ENCODE measurements around the gene OR4D1. TPM values are rescaled to one million over a fixed set of nuclear protein-coding genes. Genes with fewer than 3 reads are reported as not detected.

The OR4D1 gene
- total and polyA plus RNA-seq, 9 of the 15 experiments (the other 6 are each of a cell fraction or from before 2014, with no cell fraction given) = not detected

- TF ChIP-seq HDAC8 (tag; IDR thresholded peaks at IDR 0.05) (0 out of 2 replicates have a peak, but pooled peaks have one; percentile 27), STAT5A (IDR thresholded peaks at IDR 0.05; ENCODE audit: borderline replicate concordance, low read length) (no peak), ZNF668 (CRISPR knock-in tag; IDR thresholded peaks at IDR 0.05) (no peak), NR2C1 (IDR thresholded peaks at IDR 0.05) (no peak), NR2C1 (tag; IDR thresholded peaks at IDR 0.05) (no peak), SIN3A (IDR thresholded peaks at IDR 0.05; ENCODE audit: borderline replicate concordance in 2 of 2, control insufficient read depth in 1 of 2, low read depth in 2 of 2, low read length in 2 of 2) (no peak), ZNF592 (IDR thresholded peaks at IDR 0.05) (peak; percentile 63; the same call in 1 of the 2 replicates), FOXM1 (IDR thresholded peaks at IDR 0.05; ENCODE audit: low read depth) (no peak), FOXM1 (CRISPR knock-in tag; IDR thresholded peaks at IDR 0.05; ENCODE audit: low read depth) (no peak), ZNF311 (CRISPR knock-in tag; IDR thresholded peaks at IDR 0.05) (no peak), ZBTB49 (CRISPR knock-in tag; IDR thresholded peaks at IDR 0.05; ENCODE audit: borderline replicate concordance) (no peak), PBX2 (CRISPR knock-in tag; IDR thresholded peaks at IDR 0.05; ENCODE audit: low read depth) (no peak), PBX2 (tag; conservative IDR thresholded peaks at IDR 0.05; ENCODE audit: low read depth) (no peak), POLR3G (IDR thresholded peaks at IDR 0.05; ENCODE audit: extremely low read depth, insufficient read length, insufficient replicate concordance) (no peak), XRCC3 (IDR thresholded peaks at IDR 0.05) (no peak), ZNF41 (CRISPR knock-in tag; conservative IDR thresholded peaks at IDR 0.05) (peak; percentile 66; the same call in 1 of the 2 replicates), TCF3 (CRISPR knock-in tag; IDR thresholded peaks at IDR 0.05) (no peak), HDGF (IDR thresholded peaks at IDR 0.05) (no peak)
These were observed 37.0 kb downstream of the OR4D1 start (continued) for GRCh38 chr17:58184986-58185761.
